ENCODE data around the gene SLC29A3. TPM values are rescaled to one million over a fixed set of nuclear protein-coding genes. Genes with fewer than 3 reads are reported as not detected.

The SLC29A3 gene
- total and polyA plus RNA-seq, 2 donors, result 2.5 to 5.6 TPM

DNA sequence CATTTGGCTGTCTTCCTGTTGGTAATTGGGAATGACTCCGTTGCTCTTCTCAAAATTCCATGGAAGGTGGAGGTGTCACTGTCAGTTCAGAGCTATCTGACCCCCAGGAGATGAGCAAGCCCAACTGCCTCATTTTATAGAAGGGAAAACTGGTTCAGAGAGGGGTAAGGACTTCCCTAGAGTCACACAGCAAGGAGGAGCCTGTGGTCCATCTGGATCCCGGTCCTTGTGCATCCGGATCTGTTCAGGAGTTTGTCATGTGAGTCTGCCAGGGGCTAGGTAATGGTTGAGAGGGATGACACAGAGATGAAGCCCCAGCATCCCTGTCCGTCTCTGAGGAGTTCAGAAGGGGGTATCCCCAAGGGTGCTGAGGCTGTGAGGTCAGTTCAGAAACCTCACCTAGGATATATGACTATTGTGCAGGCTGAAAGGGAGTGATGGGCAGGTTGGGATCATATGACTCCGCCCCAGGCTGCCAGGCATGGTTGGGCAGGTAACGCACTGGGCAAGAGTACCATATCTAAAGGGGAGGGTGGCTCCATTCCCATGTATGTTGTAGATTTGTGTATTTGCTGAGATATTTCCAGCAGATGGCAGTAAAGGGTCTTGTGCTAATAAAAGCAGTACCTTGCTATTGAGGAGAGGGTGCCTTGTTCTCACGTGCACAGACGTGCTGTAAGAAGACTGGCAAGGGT, 16.0 kb upstream of the SLC29A3 start:
- Histone ChIP-seq H3K36me3 (ENCODE audit: control insufficient read depth in 2 of 2, insufficient read depth in 2 of 2, low read length in 1 of 2) (peaks cover 0 to 3% of the 10 kb centered on the region in 2 donors), H3K27ac (ENCODE audit: low read depth in 1 of 2, low read length in 1 of 2) (no peak overlapping the region), H3K9me3 (ENCODE audit: control insufficient read depth in 2 of 2, insufficient read depth in 1 of 2, low read length in 1 of 2) (no peaks in the 10 kb centered on the region), H3K27me3 (ENCODE audit: control insufficient read depth in 2 of 2, insufficient read depth in 1 of 2, low read length in 1 of 2) (no peaks in the 10 kb centered on the region), H3K4me3 (ENCODE audit: low read length in 2 of 2) (no peak overlapping the region), H3K4me1 (ENCODE audit: control insufficient read depth in 2 of 2, insufficient read depth in 2 of 2, low read length in 2 of 2) (peaks cover 0 to 11% of the 10 kb centered on the region in 2 donors)
- WGBS, result 72% methylated on average over 8 of the region's 8 CpGs
- DNase-seq (ENCODE audit: low read depth in 6 of 9, low spot score in 9 of 9), result peak in 5 of 9 donors; percentile 30 to 71 (median 41)

DNA sequence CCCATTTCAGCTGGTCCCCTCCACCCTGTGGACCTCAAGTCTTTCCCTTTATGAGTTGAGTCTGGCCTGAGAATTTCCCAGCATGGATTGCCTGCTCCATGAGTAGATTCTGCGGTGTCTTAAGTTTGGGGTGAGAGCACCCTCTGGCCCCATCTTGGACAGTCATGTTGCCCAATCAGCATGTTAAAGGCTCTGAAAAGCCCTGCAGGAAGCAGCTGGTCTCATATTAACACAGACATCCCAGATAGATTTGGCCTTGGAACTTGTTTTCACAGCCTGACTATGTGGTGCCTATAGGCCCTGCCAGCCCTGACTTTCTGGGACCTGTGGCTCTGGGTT, 15.5 kb upstream of the SLC29A3 start:
- WGBS, result 55% methylated on average over 1 of the region's 1 CpG

DNA sequence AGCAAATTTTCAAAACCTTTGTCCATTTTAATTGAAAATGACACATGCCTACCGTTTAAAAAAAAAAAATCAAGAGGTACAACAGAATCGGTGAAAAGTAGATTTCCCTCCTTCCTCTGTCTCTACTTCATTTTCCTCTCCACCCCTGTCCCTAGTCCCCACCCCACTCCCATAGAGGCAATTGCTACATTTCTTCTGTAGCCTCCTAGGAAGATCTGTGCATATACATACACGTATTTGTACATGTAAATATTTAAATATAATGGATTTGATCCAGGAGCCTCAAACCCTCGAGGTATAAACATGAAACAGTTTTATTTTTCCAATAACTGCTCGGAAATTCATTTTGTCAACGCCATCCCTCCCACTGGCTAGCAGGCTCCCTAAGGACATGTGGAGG, 14.1 kb upstream of the SLC29A3 start:
- 88% methylated on average over 6 of the region's 6 CpGs for WGBS
- peaks cover 0 to 10% of the 10 kb centered on the region in 2 donors for H3K4me1 ChIP-seq (ENCODE audit: control insufficient read depth in 2 of 2, insufficient read depth in 2 of 2, low read length in 2 of 2)

More for the DNA sequence above, 15.5 kb upstream of the SLC29A3 start:
- Histone ChIP-seq H3K27ac (ENCODE audit: low read depth in 1 of 2, low read length in 1 of 2) (no peak overlapping the region), H3K4me3 (ENCODE audit: low read length in 2 of 2) (no peak overlapping the region), H3K27me3 (ENCODE audit: control insufficient read depth in 2 of 2, insufficient read depth in 1 of 2, low read length in 1 of 2) (no peaks in the 10 kb centered on the region), H3K9me3 (ENCODE audit: control insufficient read depth in 2 of 2, insufficient read depth in 1 of 2, low read length in 1 of 2) (no peaks in the 10 kb centered on the region), H3K4me1 (ENCODE audit: control insufficient read depth in 2 of 2, insufficient read depth in 2 of 2, low read length in 2 of 2) (peaks cover 0 to 16% of the 10 kb centered on the region in 2 donors), H3K36me3 (ENCODE audit: control insufficient read depth in 2 of 2, insufficient read depth in 2 of 2, low read length in 1 of 2) (peaks cover 0 to 3% of the 10 kb centered on the region in 2 donors)
- DNase-seq (ENCODE audit: low read depth in 6 of 9, low spot score in 9 of 9), result no peak

DNA sequence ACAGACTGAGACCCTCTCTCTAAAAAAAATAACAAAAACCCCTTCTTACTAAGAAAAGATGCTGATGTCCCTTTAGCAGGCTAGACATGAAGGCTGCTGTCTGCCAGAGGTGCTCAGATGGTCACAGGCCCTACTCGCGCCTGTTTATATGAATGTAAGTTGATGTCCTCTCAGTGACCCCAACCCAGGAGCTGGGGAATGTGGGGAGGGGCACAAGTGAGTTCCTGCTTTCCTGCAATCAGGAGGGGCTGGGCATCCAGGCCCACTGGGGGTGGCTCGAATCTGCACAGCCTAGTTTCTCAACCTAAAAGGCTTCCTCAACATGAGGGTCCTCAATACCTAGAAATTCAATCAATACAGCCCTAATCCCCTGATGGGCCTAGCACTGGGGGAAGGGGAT, 12.1 kb upstream of the SLC29A3 start:
- Histone ChIP-seq H3K36me3 (ENCODE audit: control insufficient read depth in 2 of 2, insufficient read depth in 2 of 2, low read length in 1 of 2) (no peaks in the 10 kb centered on the region), H3K27ac (ENCODE audit: low read depth in 1 of 2, low read length in 1 of 2) (no peak overlapping the region), H3K9me3 (ENCODE audit: control insufficient read depth in 2 of 2, insufficient read depth in 1 of 2, low read length in 1 of 2) (no peaks in the 10 kb centered on the region), H3K4me1 (ENCODE audit: control insufficient read depth in 2 of 2, insufficient read depth in 2 of 2, low read length in 2 of 2) (peaks cover 0 to 10% of the 10 kb centered on the region in 2 donors), H3K4me3 (ENCODE audit: low read length in 2 of 2) (no peak overlapping the region), H3K27me3 (ENCODE audit: control insufficient read depth in 2 of 2, insufficient read depth in 1 of 2, low read length in 1 of 2) (peaks cover 0 to 4% of the 10 kb centered on the region in 2 donors)
- DNase-seq (ENCODE audit: low read depth in 6 of 9, low spot score in 9 of 9), result no peak
- 93% methylated on average over 3 of the region's 3 CpGs for WGBS

More for the DNA sequence above, 14.1 kb upstream of the SLC29A3 start:
- H3K27ac ChIP-seq (ENCODE audit: low read depth in 1 of 2, low read length in 1 of 2), result no peak overlapping the region
- H3K27me3 ChIP-seq (ENCODE audit: control insufficient read depth in 2 of 2, insufficient read depth in 1 of 2, low read length in 1 of 2), result no peaks in the 10 kb centered on the region
- no peaks in the 10 kb centered on the region for H3K9me3 ChIP-seq (ENCODE audit: control insufficient read depth in 2 of 2, insufficient read depth in 1 of 2, low read length in 1 of 2)
- H3K36me3 ChIP-seq (ENCODE audit: control insufficient read depth in 2 of 2, insufficient read depth in 2 of 2, low read length in 1 of 2), result no peaks in the 10 kb centered on the region
- no peak overlapping the region for H3K4me3 ChIP-seq (ENCODE audit: low read length in 2 of 2)
- no peak for DNase-seq (ENCODE audit: low read depth in 6 of 9, low spot score in 9 of 9)

DNA sequence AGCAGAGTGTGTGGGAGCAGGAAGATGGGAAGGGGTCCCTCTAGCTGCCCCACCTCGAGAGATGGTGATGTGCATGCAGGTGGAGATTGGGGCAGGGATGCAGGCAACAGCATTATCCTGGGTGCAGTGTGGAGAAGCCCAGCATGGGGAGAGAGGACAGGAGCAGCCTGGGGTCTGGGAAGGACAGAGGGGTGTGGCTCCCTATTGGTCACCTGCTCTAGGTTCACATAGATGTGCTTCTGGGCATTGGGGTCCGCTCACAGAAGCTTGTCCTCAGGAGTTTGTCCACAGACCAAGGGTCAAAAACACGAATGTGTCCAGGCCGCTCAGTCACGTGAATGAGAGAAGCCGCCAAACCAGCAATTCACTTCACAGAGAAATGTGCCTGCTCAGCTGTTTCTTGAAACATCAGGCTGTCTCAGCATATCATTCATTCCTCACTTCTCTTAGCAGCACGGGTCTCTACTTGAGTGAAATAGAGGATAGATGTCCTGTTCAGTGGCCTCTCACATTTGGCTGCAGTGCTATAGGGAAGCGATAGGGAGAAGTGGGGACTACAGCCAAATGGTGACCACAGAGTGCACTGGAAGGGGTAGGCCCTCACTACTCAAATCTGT, 11.5 kb upstream of the SLC29A3 start:
- Histone ChIP-seq H3K36me3 (ENCODE audit: control insufficient read depth in 2 of 2, insufficient read depth in 2 of 2, low read length in 1 of 2) (no peaks in the 10 kb centered on the region), H3K4me3 (ENCODE audit: low read length in 2 of 2) (no peak overlapping the region), H3K4me1 (ENCODE audit: control insufficient read depth in 2 of 2, insufficient read depth in 2 of 2, low read length in 2 of 2) (peaks cover 0 to 10% of the 10 kb centered on the region in 2 donors), H3K27ac (ENCODE audit: low read depth in 1 of 2, low read length in 1 of 2) (no peak overlapping the region), H3K9me3 (ENCODE audit: control insufficient read depth in 2 of 2, insufficient read depth in 1 of 2, low read length in 1 of 2) (no peaks in the 10 kb centered on the region), H3K27me3 (ENCODE audit: control insufficient read depth in 2 of 2, insufficient read depth in 1 of 2, low read length in 1 of 2) (peaks cover 0 to 4% of the 10 kb centered on the region in 2 donors)
- 91% methylated on average over 8 of the region's 8 CpGs for WGBS
- DNase-seq (ENCODE audit: low read depth in 6 of 9, low spot score in 9 of 9), result no peak

DNA sequence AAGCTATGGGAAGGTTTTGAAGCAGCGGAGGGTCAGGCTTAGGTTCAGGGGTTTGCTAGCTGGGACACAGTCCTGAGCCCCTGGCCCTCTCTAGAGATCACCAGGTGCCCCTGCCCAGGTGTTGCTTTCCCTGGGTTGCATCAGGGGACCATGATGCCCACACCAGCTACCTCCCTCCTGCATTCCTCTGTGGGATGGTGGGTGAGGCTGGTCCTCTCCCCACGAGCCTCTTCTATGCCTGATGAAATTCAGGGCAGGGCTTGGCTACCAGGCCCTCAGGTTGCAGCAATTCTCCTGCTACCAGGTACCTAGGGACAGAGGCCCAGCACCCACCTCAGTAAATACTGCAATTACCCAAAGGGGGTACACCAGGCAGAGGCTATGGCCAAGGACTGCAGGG, 10.8 kb upstream of the SLC29A3 start:
- Histone ChIP-seq H3K27ac (ENCODE audit: low read depth in 1 of 2, low read length in 1 of 2) (no peak overlapping the region), H3K4me1 (ENCODE audit: control insufficient read depth in 2 of 2, insufficient read depth in 2 of 2, low read length in 2 of 2) (peaks cover 0 to 10% of the 10 kb centered on the region in 2 donors), H3K9me3 (ENCODE audit: control insufficient read depth in 2 of 2, insufficient read depth in 1 of 2, low read length in 1 of 2) (no peaks in the 10 kb centered on the region), H3K4me3 (ENCODE audit: low read length in 2 of 2) (no peak overlapping the region), H3K27me3 (ENCODE audit: control insufficient read depth in 2 of 2, insufficient read depth in 1 of 2, low read length in 1 of 2) (peaks cover 0 to 4% of the 10 kb centered on the region in 2 donors), H3K36me3 (ENCODE audit: control insufficient read depth in 2 of 2, insufficient read depth in 2 of 2, low read length in 1 of 2) (no peaks in the 10 kb centered on the region)
- WGBS, result 91% methylated on average over 2 of the region's 2 CpGs
- DNase-seq (ENCODE audit: low read depth in 6 of 9, low spot score in 9 of 9), result no peak

DNA sequence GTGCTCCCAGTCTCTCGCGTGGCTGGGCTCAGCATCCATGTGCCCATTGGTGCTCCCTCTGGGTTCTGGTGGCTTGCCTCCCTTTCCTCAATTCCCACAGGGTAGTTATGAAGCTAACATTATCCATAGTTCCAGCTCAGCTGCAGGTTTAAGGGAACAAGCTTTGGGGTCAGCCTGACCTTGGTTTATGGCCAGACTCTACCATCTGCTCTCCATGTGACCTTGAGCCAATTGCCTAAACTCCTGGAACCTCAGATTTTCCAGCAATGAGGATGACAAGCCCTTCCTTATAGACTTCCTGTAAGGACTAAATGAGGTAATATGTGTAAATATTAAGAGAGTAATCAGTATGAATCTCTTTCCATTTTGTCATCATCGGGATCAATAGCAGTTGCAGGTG, 10.1 kb upstream of the SLC29A3 start:
- no peaks in the 10 kb centered on the region for H3K9me3 ChIP-seq (ENCODE audit: control insufficient read depth in 2 of 2, insufficient read depth in 1 of 2, low read length in 1 of 2)
- H3K27me3 ChIP-seq (ENCODE audit: control insufficient read depth in 2 of 2, insufficient read depth in 1 of 2, low read length in 1 of 2), result peaks cover 0 to 4% of the 10 kb centered on the region in 2 donors
- WGBS, result 96% methylated on average over 3 of the region's 3 CpGs
- no peak for DNase-seq (ENCODE audit: low read depth in 6 of 9, low spot score in 9 of 9)
- H3K4me1 ChIP-seq (ENCODE audit: control insufficient read depth in 2 of 2, insufficient read depth in 2 of 2, low read length in 2 of 2), result peaks cover 0 to 8% of the 10 kb centered on the region in 2 donors
- H3K36me3 ChIP-seq (ENCODE audit: control insufficient read depth in 2 of 2, insufficient read depth in 2 of 2, low read length in 1 of 2), result no peaks in the 10 kb centered on the region
- H3K27ac ChIP-seq (ENCODE audit: low read depth in 1 of 2, low read length in 1 of 2), result no peak overlapping the region
- no peak overlapping the region for H3K4me3 ChIP-seq (ENCODE audit: low read length in 2 of 2)

DNA sequence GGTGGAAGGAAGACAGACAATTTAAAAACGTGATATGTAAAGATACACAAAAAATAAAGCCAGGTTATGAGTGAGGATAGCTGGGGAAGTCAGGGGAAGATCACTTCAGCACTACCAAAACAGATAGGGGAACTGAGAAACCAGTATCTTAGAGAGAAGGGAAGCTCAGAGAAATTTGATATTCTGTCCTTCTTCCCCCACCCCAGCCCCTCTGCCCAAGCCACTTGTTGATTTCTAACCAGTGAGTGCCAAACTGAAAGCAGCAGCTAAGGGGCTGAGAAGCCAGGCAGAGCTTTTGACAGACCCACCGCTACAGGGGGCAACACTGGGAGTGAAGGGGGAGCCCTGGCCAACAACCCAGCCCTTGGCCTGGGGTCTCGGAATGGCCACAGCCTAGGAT, 9.1 kb upstream of the SLC29A3 start:
- peaks cover 0 to 4% of the 10 kb centered on the region in 2 donors for H3K27me3 ChIP-seq (ENCODE audit: control insufficient read depth in 2 of 2, insufficient read depth in 1 of 2, low read length in 1 of 2)

DNA sequence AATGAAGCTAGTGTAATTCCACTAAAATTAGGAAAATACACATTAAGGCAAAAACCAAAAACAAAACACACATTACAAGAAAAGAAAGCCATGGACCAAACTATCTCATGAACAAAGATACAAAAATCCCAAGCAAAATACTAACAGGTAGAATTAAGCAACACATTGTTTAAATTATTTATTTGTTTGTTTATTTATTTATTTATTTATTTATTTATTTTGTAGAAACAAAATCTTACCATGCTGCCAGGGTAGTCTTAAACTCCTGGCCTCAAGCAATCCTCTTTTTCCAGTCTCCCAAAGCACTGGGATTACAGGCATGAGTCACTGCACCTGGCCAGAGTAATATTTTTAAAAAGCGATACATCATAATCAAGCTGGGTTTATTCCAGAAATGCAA, 6.8 kb upstream of the SLC29A3 start:
- no peak for DNase-seq (ENCODE audit: low read depth in 6 of 9, low spot score in 9 of 9)
- Histone ChIP-seq H3K36me3 (ENCODE audit: control insufficient read depth in 2 of 2, insufficient read depth in 2 of 2, low read length in 1 of 2) (no peaks in the 10 kb centered on the region), H3K27me3 (ENCODE audit: control insufficient read depth in 2 of 2, insufficient read depth in 1 of 2, low read length in 1 of 2) (peaks cover 0 to 4% of the 10 kb centered on the region in 2 donors), H3K4me3 (ENCODE audit: low read length in 2 of 2) (no peak overlapping the region), H3K4me1 (ENCODE audit: control insufficient read depth in 2 of 2, insufficient read depth in 2 of 2, low read length in 2 of 2) (peaks cover 0 to 32% of the 10 kb centered on the region in 2 donors), H3K9me3 (ENCODE audit: control insufficient read depth in 2 of 2, insufficient read depth in 1 of 2, low read length in 1 of 2) (no peaks in the 10 kb centered on the region), H3K27ac (ENCODE audit: low read depth in 1 of 2, low read length in 1 of 2) (no peak overlapping the region)
- 100% methylated on average over 1 of the region's 1 CpG for WGBS

More for the DNA sequence above, 9.1 kb upstream of the SLC29A3 start:
- peaks cover 0 to 12% of the 10 kb centered on the region in 2 donors for H3K4me1 ChIP-seq (ENCODE audit: control insufficient read depth in 2 of 2, insufficient read depth in 2 of 2, low read length in 2 of 2)
- no peak overlapping the region for H3K4me3 ChIP-seq (ENCODE audit: low read length in 2 of 2)
- WGBS, result 91% methylated on average over 3 of the region's 3 CpGs
- no peaks in the 10 kb centered on the region for H3K36me3 ChIP-seq (ENCODE audit: control insufficient read depth in 2 of 2, insufficient read depth in 2 of 2, low read length in 1 of 2)
- H3K9me3 ChIP-seq (ENCODE audit: control insufficient read depth in 2 of 2, insufficient read depth in 1 of 2, low read length in 1 of 2), result no peaks in the 10 kb centered on the region
- no peak for DNase-seq (ENCODE audit: low read depth in 6 of 9, low spot score in 9 of 9)
- no peak overlapping the region for H3K27ac ChIP-seq (ENCODE audit: low read depth in 1 of 2, low read length in 1 of 2)
